ENCODE data around the gene PBX1.

PBX1 gene

DNA sequence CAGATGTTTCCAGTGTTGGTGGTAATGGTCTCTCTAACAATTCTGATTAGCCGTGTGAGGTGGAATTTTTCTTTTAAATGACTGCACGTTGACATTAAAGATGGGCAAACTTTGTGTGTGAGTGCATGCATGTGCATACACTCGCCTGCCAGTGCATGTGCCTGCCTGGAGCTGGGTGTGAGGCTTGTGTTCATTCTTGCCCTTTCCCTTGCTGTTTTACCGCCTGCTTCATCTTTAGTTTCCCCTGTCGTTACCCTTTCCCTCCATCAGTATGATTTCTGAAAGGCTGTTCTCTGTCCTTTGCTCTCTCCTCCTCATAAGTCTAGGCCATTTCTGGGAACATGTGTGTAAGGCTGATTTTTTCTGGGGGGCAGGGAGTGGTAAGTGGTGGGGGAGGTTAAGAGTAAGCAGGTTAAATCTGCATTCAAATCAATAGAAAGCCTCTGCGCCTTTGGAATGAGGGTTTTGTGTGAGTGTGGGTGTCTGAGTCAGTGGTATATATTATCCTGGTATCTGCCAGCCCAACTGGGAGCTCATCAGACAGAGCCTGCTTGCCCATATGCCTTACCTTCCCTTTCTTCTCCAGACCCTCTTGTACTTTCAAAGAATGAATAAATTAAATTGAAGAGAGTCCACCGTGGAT is 112.5 kb downstream of the PBX1 start:
- no peak for DNase-seq

DNA sequence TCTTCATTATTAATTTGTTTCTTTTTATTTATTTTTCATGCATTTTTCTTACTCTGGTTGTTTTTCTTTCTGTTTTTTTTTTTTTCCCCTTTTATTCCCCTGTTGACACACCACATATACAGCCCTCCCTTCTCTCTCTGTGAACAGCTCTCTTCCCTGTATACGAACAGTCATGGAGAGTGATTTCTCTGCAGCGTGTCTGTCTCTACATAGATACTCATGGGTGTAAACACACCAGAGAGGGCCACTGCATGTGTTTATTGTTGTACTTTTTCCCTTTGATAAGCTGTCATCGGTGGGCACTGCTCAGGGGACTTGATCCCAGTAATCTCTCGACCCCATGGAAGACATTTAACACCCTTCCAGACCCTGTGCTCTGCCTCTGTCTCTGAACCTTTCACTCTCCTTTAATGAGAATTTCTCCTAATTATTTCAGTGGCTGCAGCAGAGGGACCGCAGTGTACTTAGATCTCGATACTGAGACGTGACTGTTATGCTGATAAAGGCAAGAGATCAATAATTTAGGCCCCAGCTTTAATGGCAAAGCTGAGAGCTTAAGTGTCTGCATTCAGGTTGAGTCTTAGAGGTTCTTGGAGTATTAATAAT is 113.1 kb downstream of the PBX1 start:
- no peak for DNase-seq

- DNase-seq = no peak
Measured at GRCh38 chr1:164672588-164672987, 113.6 kb downstream of the PBX1 start.

DNA sequence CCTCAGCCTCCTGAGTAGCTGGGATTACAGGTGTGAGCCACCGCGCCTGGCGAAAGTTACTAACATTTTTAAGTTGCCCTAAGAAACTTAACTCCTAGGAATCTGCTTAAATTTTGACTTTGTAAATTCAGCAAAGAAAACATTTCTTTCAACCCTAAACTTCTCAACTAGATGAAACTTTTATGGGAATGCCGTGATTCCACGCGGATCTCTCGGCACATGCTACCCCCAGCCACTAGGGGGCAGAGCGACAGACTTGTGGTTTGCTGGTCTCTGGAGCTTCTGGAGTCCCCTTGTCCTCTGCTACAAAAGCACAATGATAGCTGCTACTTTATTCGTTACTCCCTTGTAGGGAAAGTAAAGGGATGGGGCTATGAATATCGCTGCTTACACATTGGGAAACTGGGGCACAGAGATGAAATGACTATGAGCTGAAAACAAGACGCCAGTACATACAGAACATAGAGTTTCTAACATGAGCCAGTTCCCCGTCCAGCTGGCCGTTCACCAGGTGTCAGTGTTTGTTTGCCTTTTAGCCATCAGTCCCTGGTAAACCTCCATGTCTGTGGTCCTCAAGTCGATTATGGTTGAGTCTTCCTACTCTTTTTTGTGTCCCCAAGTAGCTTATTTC is 114.7 kb downstream of the PBX1 start:
- no peak for DNase-seq

GRCh38 chr1:164675342-164675904 is 116.4 kb downstream of the PBX1 start:
- DNase-seq = no peak

GRCh38 chr1:164678136-164678700 is 119.2 kb downstream of the PBX1 start:
- DNase-seq = no peak

- no peak for DNase-seq
Measured at GRCh38 chr1:164682570-164682969, 123.6 kb downstream of the PBX1 start.

DNA sequence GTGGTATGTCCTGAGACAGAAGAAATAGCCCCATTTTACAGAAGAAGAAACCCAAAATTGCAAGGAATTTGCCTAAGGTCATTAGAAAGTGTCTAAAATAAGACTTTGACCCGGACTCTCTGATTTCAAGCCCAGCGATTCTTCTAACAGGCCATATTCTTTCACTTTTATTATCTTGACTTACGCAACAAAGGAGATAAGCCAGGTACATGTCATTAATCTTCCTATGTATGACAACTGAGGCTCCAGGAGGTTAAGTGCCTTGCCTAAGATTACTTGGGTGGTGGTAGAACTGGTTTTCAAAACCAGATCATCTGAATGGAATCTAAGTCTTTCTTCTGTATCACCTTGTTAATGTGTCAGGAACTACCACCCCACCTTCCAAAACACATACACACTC is 124.3 kb downstream of the PBX1 start:
- no peak for DNase-seq

GRCh38 chr1:164685266-164686035 is 126.5 kb downstream of the PBX1 start:
- DNase-seq = no peak

- DNase-seq = no peak
Measured at GRCh38 chr1:164687777-164688176, 128.8 kb downstream of the PBX1 start.

DNA sequence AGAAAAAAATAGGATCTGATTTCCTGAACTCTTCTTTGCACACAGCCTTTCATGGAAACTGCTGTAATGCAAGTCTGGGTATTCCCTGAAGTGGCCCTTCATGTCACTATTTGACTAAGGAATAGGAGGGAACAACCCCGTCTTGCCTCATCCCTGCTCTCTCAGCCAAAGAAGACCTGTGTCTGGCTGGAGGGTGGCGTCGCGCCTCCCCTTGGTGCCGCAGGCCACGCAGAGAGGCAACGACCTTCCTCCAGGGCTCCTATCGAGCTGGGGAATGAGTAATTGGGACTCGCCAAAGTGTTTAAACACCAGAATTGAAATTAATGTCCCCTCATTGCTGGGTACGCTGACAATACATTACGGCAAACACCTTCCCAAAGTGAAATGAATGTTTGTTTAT is 129.8 kb downstream of the PBX1 start:
- DNase-seq = no peak

DNA sequence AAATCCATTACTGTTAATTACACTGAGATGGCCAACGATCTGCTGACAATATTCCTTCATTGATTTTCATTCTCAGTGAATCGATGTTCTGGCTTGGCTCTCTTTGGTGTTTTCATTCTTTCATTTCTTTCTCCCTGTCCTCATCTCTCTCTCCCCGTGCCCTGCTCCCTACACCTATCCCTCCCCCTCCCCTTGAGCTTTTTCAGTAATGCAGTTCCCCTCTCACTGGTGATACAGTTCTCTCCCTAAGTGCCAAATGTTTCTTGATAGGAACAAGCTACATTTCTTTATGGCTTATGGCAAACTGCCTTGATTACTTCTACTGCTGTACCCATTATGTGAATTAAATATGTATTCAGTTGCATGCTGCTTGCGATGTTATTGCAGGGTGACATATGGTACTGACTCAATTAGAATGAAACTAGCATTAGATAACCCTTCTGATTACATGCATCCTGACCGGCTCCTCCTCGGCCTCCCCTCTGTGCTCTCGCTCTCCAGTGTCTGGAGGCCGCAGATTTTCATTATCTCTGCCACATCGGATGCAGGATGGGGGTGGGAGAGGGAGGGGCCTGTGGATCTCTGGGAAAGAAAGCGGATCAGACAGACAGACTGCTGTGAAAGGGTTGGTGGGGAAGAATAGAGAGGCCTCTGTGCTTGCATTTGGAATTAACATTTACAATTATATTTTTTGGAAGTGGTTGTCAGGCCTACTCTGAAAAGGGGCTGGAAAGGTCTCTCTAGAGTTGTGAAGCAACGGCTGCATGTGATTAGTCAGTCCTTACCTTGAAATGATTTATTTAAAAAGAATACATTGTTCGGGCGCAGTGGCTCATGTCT is 130.9 kb downstream of the PBX1 start:
- no peak for DNase-seq

DNA sequence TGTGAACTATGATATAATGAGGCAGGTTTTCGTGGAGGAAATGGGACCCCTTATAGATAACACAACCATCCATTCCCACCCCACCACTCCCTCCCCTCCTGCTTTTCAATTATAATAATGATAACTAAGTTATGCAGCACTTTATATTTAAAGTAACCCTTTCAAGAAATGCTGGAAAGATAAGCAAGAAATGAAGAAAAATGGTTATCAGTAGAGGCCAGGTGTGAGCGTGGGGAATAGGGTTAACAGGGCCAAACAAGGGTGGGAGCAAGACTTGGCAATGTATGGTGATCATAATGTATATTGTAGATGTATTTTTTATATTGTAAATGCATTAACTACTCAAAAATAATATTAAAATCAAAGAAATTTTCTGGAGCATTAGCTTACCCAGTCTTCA is 133.4 kb downstream of the PBX1 start:
- no peak for DNase-seq

DNA sequence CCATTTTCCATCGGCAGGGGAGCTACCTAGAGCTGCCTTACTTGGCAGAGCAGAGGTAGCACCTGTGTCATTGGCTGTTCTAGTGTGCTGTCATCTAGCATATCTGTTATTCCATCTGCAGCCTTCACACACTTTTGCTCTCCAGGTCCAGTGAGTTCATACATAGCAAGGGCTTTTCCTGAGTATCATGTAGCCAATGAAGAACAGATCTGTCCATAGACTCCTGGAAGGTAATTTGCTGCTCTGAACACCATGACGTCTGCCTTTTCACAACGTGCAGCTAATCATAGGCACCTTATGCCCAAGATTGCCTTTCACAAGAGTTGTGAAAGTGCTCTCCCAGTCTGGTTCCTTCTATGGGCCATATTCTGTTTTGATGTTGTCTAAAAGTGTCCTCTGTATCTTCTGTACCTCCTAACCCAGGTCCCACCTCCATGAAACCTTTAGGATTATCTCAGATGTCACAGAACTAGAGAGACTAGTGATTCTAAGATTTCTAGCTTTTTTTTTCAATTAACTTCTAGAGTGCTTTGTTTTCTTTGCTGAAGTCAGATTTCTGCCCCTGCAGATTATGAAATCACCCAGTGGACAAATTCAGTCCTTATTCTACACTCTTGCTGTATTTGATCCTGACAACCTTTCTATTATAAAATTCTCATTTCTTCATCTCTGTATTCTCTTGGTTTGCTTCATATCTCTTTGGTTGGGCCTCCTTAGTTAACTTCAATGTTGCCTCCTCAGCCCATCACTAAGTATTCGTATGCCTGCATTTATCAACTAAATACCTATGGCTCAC is 134.8 kb downstream of the PBX1 start:
- no peak for DNase-seq

- no peak for DNase-seq
Measured at GRCh38 chr1:164694505-164694904, 135.5 kb downstream of the PBX1 start.

- DNase-seq = no peak
Measured at GRCh38 chr1:164695956-164696665, 137.1 kb downstream of the PBX1 start.

DNA sequence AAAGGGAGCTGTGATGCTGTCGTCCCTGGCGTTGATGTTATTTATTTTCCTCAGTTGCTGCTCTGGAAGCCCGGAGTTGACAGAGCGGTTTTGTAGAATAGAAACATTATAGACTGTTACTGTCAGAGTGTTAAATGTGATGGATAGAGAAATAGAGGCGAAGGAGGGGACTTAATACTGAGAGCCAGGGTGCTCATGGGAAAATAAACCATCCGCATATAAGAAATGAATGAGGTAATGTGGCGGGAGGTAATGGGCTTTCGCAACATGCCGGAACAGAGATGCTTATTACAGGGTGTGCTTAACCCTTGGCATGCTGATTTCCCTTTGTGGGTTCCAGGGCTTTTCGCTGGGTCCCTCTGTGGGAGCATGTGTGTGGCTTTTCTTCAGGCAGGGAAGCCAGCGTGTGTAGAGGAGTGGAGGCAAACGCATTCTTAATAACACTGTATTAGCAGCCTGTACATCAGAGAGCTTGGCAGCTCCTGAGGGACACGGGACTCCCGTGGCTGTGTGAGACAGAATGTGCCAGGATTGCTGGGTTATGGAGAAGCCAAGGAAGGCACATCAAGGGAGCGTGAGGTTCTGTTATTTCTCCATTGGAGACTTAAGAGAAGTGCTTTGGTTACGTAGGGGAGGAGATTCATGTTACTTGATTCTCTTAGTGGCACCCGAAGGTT is 141.0 kb downstream of the PBX1 start:
- no peak for DNase-seq

- DNase-seq = no peak
Measured at GRCh38 chr1:164700683-164701082, 141.7 kb downstream of the PBX1 start.

GRCh38 chr1:164701189-164701761 is 142.3 kb downstream of the PBX1 start:
- no peak for DNase-seq

GRCh38 chr1:164702216-164702615 is 143.2 kb downstream of the PBX1 start:
- DNase-seq = no peak
